Measurements from ENCODE around the gene SLC43A2. TPM values are rescaled to one million over a fixed set of nuclear protein-coding genes. Genes with fewer than 3 reads are reported as not detected.

SLC43A2 gene
- total RNA-seq, 4 donors from 2014 or later = 3.7 to 98.9 (median 12.3) TPM

- intact Hi-C loops (cut with DNase I; ENCODE audit: low total_unique reads) (loop anchor here (10.0 kb wide), 1 partner anchor 363 kb away; the partner anchor contains the start of genes BHLHA9 and TRARG1), in situ Hi-C loops (cut with MboI; ENCODE audit: low pct_ligation_motif_present in 1 of 4, low pct_unique_long_range_greater_than_20kb in 1 of 4, low sequenced_read_pairs in 3 of 4) (loop anchor here in 1 of 4 donors (10.0 kb wide), 1 partner anchor 53 kb away; no protein-coding TSS in a partner anchor)
- no peak for DNase-seq
- 80 to 83% methylated on average over 5 to 17 of the region's 17 CpGs for WGBS, 2 donors (ENCODE audit: low coverage in 1 of 2)
- no peaks in the 10 kb centered on the region for H3K27me3 ChIP-seq
- H3K27ac ChIP-seq = no peak overlapping the region
- H3K4me1 ChIP-seq = no peaks in the 10 kb centered on the region
- no peaks in the 10 kb centered on the region for H3K36me3 ChIP-seq
- TF ChIP-seq CTCF (IDR thresholded peaks at IDR 0.05) (no peak), POLR2AphosphoS5 (IDR thresholded peaks at IDR 0.05) (no peak), EP300 (IDR thresholded peaks at IDR 0.05; ENCODE audit: low read depth) (no peak), POLR2A (IDR thresholded peaks at IDR 0.05) (no peak)
- H3K9me3 ChIP-seq = no peaks in the 10 kb centered on the region
- H3K4me3 ChIP-seq = no peak overlapping the region
These were observed 9.5 kb upstream of the SLC43A2 start for GRCh38 chr17:1638171-1638590.

GRCh38 chr17:1636732-1637285 is 8.2 kb upstream of the SLC43A2 start:
- in situ Hi-C loops (cut with MboI; ENCODE audit: low pct_ligation_motif_present in 1 of 4, low pct_unique_long_range_greater_than_20kb in 1 of 4, low sequenced_read_pairs in 3 of 4) = loop anchor here in 1 of 4 donors (10.0 kb wide), 1 partner anchor 52 kb away; no protein-coding TSS in a partner anchor
- H3K9me3 ChIP-seq = no peaks in the 10 kb centered on the region
- no peak overlapping the region for H3K4me3 ChIP-seq
- H3K4me1 ChIP-seq = no peaks in the 10 kb centered on the region
- intact Hi-C loops (cut with DNase I; ENCODE audit: low total_unique reads) = loop anchor here (10.0 kb wide), 1 partner anchor 362 kb away; the partner anchor contains the start of genes BHLHA9 and TRARG1
- TF ChIP-seq CTCF (IDR thresholded peaks at IDR 0.05) (no peak), POLR2AphosphoS5 (IDR thresholded peaks at IDR 0.05) (no peak)
- WGBS, 2 donors (ENCODE audit: low coverage in 1 of 2) = 79% methylated on average over 14 of the region's 15 CpGs; no CpG with 5 or more reads in 1 of the 2 donors
- no peaks in the 10 kb centered on the region for H3K36me3 ChIP-seq
- no peak for DNase-seq
- H3K27me3 ChIP-seq = no peaks in the 10 kb centered on the region
- H3K27ac ChIP-seq = no peak overlapping the region

DNA sequence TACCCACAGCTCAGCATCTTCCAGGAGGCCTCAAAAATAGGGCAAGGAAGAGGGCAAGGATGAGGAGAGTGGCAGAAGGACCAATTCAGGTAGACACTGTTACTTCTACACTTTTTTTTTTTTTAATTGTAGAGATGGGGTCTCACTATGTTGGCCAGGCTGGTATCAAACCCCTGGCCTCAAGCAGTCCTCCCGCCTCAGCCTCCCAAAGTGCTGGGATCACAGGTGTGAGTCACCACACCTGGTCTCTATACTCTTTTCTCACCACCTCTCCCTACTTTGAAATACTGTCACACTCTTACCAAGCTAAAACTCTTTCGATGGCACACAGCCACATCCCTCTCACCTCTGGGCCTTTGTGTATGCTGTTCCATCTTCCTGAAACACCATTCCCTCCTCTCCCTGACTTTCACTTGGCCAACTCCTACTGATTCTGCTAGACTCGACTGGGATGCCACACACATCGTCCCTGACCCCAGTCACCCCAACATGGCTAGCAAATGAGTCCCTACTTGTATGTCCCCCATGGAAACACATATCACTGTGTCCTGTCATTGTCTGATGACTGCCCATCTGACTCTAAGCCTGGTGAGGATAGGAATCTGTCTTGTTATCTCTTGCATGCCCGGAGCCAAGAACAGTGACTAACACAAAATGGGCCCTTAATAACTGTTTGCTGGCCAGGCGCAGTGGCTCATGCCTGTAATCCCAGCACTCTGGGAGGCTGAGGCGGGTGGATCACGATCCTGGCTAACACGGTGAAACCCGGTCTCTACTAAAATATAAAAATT is 7.2 kb upstream of the SLC43A2 start:
- in situ Hi-C loops (cut with MboI; ENCODE audit: low pct_ligation_motif_present in 1 of 4, low pct_unique_long_range_greater_than_20kb in 1 of 4, low sequenced_read_pairs in 3 of 4) = loop anchor here in 1 of 4 donors (10.0 kb wide), 1 partner anchor 51 kb away; no protein-coding TSS in a partner anchor
- no peak for TF ChIP-seq EP300 (IDR thresholded peaks at IDR 0.05; ENCODE audit: low read depth)
- no peak for TF ChIP-seq CTCF (IDR thresholded peaks at IDR 0.05)
- TF ChIP-seq POLR2A (IDR thresholded peaks at IDR 0.05) = no peak
- TF ChIP-seq POLR2AphosphoS5 (IDR thresholded peaks at IDR 0.05) = no peak
- Histone ChIP-seq H3K9me3 (no peaks in the 10 kb centered on the region), H3K27ac (no peak overlapping the region), H3K36me3 (no peaks in the 10 kb centered on the region), H3K4me1 (no peaks in the 10 kb centered on the region), H3K4me3 (no peak overlapping the region), H3K27me3 (no peaks in the 10 kb centered on the region)
- no peak for DNase-seq
- 92 to 95% methylated on average over 3 to 10 of the region's 10 CpGs for WGBS, 2 donors (ENCODE audit: low coverage in 1 of 2)
- intact Hi-C loops (cut with DNase I; ENCODE audit: low total_unique reads) = loop anchor here (10.0 kb wide), 1 partner anchor 361 kb away; the partner anchor contains the start of genes BHLHA9 and TRARG1

All from transverse colon (tissue), 4 donors.